ENCODE data around the gene MDFI.
"Not testable (repeated sequence)": the region's sequence is repeated elsewhere in the genome, so short reads cannot be mapped to it uniquely, and the experiment has no call there.

The MDFI gene

DNA sequence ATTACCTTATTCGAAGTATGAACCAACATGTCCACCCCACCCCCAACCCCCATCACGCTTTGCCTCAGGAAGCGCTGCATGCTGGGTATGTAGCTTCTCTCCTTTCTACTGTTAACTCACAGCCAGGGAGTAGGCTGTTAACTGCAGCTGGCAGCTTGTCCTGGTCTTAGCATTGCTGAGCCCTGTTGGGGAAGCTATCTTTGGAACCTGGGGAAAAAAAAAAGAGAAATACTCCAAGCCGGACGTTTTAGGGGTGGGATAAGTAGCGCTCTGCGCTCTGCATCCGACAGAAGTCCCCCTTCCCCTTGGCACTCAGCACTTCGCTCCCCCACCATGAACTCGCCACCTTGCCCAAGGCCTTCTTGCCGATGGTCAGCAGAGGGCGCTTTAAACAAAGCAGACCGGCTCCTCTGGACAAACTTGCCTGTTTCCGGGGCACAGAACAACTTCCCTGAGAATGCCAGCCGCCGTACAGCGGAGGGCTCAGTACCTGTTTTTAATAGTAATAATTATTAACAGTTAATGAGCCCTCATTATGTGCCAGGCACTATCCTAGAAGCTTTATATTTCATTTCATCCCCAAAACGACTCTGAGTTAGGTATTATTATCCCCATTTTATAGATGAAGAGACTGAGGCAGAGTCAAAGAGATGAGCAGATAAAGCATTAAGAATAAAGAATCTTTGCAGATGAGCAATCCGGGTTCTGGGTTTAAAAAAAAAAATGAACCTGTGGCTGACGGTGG is 35.2 kb upstream of the MDFI start:
- DNase-seq (ENCODE audit: low spot score) = peak; percentile 82

DNA sequence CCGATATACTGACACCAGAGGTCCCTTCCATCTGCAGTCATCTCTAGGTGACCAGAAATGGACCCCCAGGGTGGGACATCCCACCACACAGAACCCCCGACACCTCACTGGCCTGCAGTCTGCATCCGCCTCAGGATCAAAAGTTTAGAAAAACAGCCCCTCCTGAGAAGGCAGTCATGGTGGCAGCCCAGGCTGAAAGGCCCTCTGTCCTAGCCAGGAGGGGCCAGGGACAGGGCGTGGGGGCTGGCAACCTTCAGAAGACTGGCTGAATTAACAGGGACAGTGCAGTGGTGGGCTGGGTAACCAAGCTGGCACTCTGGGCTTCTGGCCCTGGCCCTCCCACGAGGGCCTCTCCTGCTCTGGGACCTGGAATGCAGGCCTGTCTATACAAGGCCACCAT is 34.3 kb upstream of the MDFI start:
- no peak for DNase-seq (ENCODE audit: low spot score)

DNA sequence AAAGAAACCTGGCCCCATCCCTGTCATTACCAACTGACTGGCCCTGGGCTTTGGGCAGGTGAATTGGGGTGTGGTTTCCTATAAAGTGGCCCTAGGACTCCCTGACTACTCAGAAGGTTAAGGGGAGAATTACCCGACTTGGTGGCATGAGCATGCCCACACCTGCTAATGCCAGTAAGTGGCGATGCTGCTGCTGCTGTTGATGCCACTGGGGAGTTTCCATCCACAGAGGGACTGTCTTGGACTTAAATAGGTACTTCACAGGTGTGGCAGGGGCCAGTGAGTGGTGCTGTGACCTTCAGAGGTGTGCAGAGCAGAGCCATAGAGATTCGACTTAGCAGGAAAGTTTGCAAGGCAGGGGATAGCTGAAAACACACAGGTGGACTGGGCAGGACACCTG is 32.6 kb upstream of the MDFI start:
- DNase-seq (ENCODE audit: low spot score) = no peak

DNA sequence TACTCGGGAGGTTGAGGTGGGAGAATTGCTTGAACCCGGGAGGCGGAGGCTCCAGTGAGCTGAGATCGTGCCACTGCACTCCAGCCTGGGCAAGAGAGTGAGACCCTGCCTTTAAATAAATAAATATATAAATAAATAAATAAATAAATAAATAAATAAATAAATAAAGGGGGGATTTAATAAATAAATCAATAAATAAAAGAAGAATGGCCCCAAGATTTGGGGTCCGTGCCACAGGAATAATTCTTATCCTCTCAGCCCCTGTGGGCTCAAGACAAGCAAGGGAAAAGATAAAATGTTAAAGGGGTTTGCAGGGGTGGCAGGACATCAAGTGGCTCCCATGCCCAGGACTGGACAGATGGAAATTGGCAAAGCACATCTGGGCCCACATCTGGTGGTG is 31.2 kb upstream of the MDFI start:
- no peak for DNase-seq (ENCODE audit: low spot score)

DNA sequence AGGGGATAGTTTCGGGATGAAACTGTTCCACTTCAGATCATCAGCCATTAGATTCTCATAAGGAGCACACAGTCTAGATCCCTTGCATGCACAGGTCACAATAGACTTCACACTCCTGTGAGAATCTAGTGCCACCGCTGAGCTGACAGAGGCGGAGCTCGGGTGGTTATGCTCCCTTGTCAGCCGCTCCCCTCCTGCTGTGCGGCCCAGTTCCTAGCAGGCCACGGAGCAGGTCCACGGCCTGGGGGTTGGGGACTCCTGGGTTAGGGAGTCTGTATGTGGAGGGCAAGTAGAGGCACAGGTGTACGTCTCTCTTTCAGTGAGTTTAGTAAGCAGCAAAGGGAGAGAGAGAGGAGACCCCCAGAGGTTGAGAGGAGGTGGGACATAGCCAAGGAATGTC is 30.5 kb upstream of the MDFI start:
- DNase-seq (ENCODE audit: low spot score) = no peak

DNA sequence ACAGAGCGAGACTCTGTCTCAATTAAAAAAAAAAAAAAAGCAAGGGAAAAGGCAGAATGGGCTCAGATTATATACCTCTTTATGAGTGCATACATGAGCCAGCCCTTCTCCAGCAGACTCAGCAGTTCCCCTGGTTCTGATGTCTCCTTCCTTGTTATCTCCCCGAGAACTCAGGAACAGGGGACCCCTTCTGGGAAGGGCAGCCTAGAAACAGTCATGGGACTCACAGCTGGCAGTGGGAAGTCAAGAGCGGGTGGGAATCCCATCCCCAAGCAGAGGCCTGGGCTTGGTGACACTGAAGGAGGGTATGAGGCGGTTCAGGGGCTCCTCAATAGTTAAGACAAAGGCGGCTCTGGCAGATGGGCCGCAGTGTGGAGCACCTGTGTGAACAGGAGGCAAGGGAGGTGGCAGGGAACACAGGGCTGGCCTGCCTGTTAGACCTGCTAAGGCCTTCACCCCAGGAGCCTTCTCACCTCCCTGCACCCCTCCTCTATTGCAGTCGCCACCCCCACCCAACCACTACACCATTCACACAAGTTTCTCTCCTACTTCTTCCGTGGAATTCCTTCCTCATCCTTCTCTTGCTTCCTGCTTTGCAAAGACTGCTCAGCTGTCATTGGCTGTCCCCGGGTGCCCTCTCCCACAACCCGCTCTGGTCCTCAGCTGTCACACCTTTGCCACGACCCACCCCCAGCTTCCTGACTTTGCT is 29.7 kb upstream of the MDFI start:
- no peak for DNase-seq (ENCODE audit: low spot score)

DNA sequence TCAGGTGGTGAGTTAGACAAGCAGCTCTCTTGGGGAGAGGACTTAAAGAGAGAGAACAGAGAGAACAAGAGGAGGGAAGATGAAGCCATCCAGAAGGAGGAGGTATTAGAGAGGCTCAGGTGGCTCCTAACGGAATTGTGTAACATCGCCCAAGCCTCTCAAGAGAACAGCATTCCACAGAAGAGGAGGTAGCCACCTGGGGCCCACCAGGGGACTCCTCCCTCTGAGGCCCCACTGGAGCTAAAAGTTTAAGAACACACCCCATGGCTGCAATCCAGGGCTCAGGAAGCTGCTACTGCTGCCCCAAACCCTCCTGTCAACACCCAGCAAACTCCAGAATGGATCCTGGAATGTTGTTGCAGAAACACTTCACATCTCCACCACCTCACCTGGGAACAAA is 23.6 kb upstream of the MDFI start:
- no peak for DNase-seq (ENCODE audit: low spot score)

DNA sequence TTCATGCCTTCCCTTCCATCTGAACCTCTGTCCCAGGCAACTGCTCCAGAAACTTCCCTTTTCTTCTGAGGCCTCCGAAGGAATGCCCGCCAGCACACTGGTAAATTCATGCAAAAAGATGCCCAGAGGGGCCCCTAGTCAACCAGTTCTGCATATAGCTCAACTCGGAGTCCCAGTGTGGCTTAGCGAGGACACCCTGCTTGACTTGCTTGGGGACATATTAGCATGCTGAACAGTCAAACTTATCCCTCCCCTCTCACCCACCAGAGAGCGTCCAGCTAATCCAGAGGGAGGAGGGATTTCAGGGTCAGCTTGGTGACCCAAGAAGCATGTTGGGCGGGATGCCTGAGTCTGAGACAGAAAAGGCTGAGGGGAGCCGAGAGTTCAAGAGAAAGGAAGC is 23.0 kb upstream of the MDFI start:
- no peak for DNase-seq (ENCODE audit: low spot score)

DNA sequence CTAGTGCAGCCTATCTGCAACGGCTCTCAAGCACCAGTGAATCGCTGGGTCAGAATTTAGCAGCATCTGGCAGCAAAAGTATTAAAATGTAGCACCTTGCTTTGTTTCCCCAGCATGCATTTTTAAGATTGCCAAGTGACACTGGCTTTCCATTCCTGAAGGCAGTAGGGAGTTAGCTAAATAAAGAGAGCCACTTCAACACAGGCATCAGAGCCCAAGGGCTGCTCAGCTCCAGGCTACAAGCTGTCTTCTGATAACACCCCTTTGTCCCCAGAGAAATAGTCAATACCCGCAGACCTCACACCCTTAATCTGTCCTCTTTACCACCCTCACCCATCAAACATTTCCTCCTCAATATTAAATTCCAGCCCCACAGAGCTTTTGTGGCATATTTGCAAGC is 19.7 kb upstream of the MDFI start:
- DNase-seq (ENCODE audit: low spot score) = no peak

DNA sequence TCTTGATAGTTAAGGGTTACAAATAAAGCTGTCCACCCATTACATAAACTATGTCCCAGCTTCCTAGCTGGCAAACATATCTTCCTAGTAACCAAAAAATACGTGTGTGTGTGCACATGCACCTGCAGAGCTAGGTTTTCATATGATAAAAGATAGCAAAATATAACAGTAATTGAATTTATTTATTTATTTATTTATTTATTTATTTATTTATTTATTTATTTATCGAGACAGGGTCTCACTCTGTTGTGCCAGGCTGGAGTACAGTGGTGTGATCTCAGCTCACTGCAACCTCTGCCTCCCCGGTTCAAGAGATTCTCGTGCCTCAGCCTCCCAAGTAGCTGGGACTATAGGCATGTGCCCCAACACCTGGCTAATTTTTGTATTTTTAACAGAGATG is 19.1 kb upstream of the MDFI start:
- not testable (repeated sequence) for DNase-seq (ENCODE audit: low spot score)

DNA sequence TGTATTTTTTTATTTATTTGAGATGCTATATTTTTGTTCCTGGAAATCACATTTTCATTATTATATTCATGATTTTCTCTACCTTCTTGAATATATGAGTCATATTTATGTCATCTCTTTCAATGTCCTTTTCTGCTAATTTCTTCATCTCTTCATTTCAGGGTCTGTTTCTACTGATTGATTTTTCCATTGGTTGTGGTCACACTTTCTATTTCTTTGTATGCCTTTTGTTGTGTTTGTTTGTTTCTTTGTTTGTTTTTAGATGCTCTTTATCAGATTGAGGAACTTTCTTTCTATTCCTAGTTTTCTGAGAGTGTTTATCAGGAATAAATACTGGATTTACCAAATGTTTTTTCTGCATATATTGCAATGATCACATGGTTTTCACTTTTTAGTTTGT is 16.9 kb upstream of the MDFI start:
- no peak for DNase-seq (ENCODE audit: low spot score)

DNA sequence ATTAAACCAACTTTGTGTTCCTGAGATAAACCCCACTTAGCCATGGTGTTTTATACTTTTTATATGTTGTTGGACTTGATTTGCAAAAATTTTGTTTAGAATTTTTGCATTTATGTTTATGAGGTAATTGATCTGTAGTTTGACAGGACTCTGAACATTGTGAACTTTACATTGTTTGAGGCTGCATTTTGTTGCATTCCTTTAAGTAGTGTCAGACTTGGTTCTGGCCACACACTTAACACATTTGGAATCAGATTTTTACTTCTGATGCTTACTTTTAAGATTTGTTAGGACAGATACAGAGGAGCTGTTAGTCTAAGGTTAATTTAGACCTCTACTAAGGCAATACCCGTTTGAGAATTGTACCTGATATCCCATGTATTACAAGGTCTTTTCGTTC is 16.5 kb upstream of the MDFI start:
- no peak for DNase-seq (ENCODE audit: low spot score)

DNA sequence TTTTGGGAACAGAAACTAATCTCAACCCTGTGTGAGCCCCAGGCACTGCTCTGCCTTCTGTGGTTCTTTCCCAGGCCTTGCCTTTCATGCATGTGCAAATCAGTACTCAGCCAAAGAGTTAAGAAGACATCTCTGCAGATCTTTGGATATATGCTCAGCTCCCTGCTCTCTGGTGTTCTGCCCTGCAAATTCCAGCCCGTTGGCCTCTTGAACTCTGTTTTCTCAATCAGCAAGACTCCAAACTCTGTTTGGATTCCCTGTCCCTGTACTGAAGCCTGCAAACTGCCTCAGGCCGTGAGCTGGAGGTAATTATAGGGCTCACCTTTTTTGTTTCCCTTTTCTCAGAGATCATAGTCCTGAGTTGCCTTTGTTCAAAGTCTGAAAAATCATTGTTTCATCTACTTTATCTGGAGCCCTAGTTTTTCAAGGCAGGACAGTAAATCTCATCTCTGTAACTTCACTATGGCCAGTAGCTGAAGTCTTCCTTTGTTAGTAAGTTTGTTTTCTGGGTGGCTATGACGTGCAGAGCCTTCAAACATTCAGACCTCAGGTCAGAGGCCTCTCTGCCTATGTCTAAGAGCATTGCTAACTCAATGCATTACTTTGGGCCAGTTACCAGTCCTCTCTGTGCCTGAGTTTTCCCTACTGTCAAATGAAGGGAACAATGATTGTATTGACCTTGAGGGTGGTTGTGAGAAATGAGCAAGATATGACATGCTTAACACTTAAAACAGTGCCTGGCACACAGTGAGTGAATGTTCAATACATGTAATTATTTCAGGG is 15.9 kb upstream of the MDFI start:
- no peak for DNase-seq (ENCODE audit: low spot score)

DNA sequence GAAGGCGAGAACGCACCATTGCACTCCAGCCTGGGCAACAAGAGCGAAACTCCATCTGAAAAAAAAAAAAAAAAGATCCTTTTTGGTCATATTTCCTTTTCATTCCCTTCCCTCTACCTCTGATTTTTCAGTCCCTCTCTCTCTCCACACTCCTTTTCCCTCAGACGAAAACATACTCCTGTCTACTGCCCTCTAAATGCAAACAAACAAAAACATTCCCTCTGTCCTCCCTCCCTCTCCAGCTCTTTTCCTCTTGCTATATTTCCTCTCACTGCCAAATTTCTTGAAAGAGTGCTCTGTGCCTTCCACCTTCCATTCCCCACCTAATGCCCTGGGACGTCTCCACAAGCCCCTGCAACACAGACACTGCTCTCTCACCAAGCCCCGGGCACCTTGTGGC is 14.9 kb upstream of the MDFI start:
- no peak for DNase-seq (ENCODE audit: low spot score)

DNA sequence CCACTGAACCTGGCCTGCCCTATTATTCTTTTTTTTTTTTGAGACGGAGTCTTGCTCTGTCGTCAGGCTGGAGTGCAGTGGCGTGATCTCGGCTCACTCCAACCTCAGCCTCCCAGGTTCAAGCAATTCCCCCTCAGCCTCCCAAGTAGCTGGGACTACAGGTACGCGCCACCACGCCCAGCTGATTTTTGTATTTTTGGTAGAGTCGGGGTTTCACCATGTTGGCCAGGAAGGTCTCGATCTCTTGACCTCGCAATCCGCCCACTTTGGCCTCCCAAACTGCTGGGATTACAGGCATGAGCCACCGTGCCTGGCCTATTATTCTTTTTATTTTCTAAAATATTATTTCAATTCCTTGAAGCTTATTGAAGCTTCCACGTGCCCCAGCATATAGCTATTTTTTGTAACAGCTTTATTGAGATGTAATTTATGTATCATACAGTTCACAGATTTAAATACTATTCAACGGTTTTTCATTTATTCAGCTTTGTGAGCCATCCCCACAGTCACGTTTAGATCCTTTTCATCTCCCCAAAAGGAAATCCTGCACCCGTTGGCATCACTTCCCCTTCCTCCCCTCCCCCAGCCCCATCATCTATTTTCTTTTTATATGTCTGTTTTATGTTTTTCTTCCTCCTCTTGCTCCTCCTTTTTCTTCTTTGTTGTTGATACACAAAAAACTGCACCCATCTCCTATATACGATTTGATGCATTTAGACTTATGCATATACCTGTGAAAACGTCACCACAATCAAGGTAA is 13.5 kb upstream of the MDFI start:
- no peak for DNase-seq (ENCODE audit: low spot score)

DNA sequence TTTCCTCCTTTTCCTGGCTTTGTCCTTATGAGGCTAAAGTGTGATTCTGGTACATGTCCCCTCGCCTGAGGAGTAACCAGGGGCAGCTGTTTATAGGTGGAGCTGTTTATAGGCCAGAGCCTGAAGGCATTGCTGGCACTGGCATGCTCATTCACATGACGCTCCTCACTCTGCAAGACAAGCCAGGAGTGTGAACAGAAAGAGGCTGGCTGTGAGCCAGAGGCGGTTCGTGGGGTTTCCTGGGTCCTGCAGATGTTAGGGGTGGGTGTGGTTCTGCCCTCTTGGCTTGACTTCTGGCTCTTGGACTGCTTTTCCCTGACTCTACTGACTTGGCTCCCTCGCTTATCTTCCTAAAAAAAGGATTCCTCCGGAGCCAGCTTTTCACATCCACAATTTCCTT is 12.8 kb upstream of the MDFI start:
- DNase-seq (ENCODE audit: low spot score) = no peak

DNA sequence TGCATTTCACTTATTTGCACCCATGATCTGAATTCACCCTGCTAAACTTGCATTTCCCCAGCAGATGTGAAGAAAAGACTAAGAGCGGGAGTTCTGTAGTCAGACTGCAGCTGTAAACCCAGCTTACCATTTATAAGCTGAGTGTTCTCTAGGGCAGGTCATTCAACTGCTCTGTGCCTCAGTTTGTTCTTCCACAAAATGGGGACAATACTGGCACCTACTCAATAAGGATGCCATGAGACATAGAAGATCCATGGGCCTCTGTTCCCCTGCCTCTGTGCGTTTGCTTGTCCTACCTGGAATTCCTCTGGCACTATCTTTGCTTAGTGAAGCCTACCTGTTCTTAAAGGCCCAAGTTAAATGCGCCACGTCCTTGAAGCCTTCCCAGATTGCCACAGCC is 12.2 kb upstream of the MDFI start:
- DNase-seq (ENCODE audit: low spot score) = no peak

DNA sequence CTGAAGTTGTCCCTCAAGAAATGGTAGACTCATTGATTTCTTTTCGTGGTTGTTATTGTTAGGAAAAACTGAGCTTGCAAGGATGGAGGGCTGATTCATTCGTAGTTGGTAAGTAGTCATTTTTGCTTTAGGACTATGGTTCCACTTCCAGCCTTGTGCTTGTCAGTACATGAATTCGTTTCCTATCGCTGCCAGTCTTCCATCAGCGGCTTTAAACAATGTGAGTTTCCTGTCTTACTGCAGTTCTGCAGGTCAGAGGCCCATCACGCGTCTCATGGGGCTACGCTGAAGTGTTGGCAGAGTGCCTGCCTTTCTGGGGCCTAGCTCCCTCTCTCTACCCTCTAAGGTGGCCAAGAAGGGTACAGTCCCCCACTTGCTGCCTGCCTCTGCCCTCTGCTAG is 11.4 kb upstream of the MDFI start:
- DNase-seq (ENCODE audit: low spot score) = no peak

DNA sequence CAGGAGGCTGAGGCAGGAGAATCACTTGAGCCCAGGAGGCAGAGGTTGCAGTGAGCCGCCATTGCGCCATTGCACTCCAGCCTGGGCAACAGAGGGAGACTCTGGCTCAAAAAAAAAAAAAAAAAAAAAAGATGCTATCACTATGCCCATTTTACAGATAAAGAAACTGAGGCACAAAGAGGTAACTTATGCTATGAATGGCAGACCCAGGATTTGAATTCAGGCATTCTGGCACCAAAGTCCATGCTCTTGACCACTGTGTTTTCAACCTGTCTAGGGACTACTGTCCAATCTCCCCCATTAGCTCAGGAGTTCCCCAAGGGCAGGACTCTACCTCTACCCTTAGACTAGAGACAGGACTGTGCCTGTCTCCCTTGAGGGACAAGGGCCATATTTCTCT is 9.1 kb upstream of the MDFI start:
- no peak for DNase-seq (ENCODE audit: low spot score)

DNA sequence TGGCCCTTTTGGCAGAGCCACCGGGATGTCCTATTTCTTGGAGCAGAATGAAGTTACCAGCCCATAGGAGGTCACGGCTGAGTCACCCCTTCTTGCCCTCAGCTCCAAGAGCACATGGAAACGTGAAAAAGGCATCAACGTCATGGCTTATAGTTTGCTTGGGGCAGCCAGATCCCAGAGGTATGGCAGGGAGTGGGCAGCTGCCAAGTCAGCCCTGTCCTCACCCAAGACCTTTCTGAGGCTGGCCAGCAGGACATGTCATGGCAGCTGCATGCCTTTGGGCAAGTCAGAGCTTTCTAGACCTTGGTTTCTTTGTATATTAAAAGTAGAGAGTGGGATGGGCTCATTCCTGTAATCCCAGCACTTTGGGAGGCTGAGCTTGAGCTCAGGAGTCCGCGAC is 8.2 kb upstream of the MDFI start:
- DNase-seq (ENCODE audit: low spot score) = no peak

DNA sequence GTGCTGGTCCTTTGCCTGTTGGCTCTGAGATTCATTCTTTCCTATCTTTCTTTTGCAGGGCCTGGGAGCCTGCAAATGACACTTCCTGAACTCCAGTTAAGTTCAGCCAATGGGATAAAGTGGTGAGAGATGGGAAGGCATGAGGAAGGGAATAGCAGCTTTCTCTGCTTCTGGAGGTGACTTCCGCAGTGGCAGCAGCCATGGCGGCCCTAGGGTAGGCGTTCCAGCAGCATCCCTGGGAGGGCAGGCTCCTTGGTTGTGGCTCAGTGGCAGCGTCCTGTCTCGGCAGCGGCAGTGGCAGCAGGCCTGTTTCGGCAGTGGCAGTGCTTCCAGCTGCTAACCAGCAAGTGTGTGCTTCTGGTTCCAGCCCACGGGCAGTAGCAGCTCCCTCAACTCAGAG is 7.3 kb upstream of the MDFI start:
- no peak for DNase-seq (ENCODE audit: low spot score)

DNA sequence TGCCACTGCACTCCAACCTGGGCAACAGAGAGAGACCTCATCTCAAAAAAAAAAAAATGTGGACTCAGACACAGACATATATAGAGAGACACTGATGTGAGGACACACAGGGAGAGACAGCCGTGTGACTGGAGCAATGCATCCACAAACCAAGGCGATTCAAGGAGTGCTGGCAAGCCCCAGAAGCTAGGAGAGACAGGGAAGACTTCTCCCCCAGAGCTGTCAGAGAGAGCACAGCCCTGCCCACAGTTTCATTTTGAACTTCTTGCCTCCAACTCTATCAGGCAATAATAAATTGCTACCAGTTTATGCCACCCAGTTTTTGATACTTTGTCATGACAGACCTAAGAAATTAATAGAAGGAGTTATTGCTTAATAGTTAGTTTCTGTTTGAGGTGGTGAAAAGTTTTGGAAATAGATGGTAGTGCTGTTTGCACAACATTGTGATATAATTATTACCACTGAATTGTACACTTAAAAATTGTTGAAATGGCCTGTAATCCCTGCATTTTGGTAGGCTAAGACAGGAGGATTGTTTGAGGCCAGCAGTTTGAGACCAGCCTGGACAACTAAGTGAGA is 5.1 kb upstream of the MDFI start:
- no peak for DNase-seq (ENCODE audit: low spot score)
